Osteocyte (in vitro differentiated cells): ENCODE results near the gene HCRT. TPM values are rescaled to one million over a fixed set of nuclear protein-coding genes. Genes with fewer than 3 reads are reported as not detected.
A peak's percentile ranks its signal among the peaks of the same experiment; 100 is the strongest.
"Not testable (repeated sequence)": the region's sequence is repeated elsewhere in the genome, so short reads cannot be mapped to it uniquely, and the experiment has no call there.

Experiments
- DNase-seq: peaks from one replicate; pipeline ENCODE4 v3.0.0; 2021; ENCODE audit warnings: mixed read lengths; ENCODE audit not compliant: unreplicated experiment; ENCODE audit errors: extremely low spot score
- H3K27ac Mint-ChIP-seq: one replicate; pipeline ENCODE4 v1.8.0; 2021; ENCODE audit warnings: mild to moderate bottlenecking, mixed read lengths; ENCODE audit not compliant: unreplicated experiment
- H3K27me3 Mint-ChIP-seq: one replicate; pipeline ENCODE4 v1.8.0; 2021; ENCODE audit warnings: mixed read lengths; ENCODE audit not compliant: unreplicated experiment
- H3K36me3 Mint-ChIP-seq: one replicate; pipeline ENCODE4 v1.8.0; 2021; ENCODE audit warnings: mixed read lengths; ENCODE audit not compliant: unreplicated experiment
- H3K4me1 Mint-ChIP-seq: one replicate; pipeline ENCODE4 v1.8.0; 2021; ENCODE audit warnings: mixed read lengths; ENCODE audit not compliant: unreplicated experiment
- H3K4me3 Mint-ChIP-seq: one replicate; pipeline ENCODE4 v1.8.0; 2021; ENCODE audit warnings: mild to moderate bottlenecking, moderate library complexity, mixed read lengths; ENCODE audit not compliant: unreplicated experiment
- H3K9me3 Mint-ChIP-seq: one replicate; pipeline ENCODE4 v1.8.0; 2021; ENCODE audit warnings: mixed read lengths; ENCODE audit not compliant: unreplicated experiment
- total RNA-seq: library from RNA; stranded (reverse); gene quantifications from 2 replicates; pipeline ENCODE4 v1.2.1, GENCODE V29; 2021
- TF ChIP-seq, protein P1 (sequence below): fragments of 200-600 bp; sonication (generic); IDR thresholded peaks from 2 replicates; pipeline ENCODE4 v1.5.0; 2021; ENCODE audit warnings: antibody characterized with exemption, mild to moderate bottlenecking, moderate library complexity

Gene HCRT
- total RNA-seq, 1 donor from 2014 or later: not detected

DNA sequence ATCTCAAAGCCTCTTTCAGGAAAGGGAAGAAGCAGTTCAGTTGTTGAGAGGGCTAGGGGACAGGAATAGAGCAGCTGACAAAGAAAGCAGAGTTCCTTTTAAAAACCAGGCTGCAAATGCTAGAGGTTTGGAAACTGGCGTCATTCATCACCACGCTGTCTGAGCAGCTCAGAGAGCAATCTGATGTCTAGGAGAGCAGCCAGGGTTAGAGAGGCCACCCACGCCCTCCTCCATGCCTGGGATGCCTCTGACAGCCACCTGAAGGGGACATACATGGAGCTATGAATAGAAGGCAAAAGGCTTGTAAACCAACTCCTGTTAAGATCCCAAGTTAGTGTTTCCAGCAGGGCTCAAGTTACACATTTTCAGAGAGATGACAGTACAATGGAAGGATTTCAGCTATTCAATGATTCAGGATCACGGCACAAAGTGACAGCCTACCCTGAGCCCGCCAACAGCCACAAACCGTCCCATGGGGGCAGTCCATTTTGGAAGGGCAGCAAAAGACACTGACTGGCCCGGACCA, 42.8 kb downstream of the HCRT start:
- peaks cover 15% of the 10 kb centered on the region for H3K36me3 Mint-ChIP-seq
- no peak for DNase-seq
- no peak overlapping the region for H3K4me3 Mint-ChIP-seq
- peaks cover 11% of the 10 kb centered on the region for H3K4me1 Mint-ChIP-seq
- no peaks in the 10 kb centered on the region for H3K27me3 Mint-ChIP-seq
- H3K27ac Mint-ChIP-seq: peak overlapping the region; percentile 15
- H3K9me3 Mint-ChIP-seq: no peaks in the 10 kb centered on the region
- TF ChIP-seq, protein P1, sequence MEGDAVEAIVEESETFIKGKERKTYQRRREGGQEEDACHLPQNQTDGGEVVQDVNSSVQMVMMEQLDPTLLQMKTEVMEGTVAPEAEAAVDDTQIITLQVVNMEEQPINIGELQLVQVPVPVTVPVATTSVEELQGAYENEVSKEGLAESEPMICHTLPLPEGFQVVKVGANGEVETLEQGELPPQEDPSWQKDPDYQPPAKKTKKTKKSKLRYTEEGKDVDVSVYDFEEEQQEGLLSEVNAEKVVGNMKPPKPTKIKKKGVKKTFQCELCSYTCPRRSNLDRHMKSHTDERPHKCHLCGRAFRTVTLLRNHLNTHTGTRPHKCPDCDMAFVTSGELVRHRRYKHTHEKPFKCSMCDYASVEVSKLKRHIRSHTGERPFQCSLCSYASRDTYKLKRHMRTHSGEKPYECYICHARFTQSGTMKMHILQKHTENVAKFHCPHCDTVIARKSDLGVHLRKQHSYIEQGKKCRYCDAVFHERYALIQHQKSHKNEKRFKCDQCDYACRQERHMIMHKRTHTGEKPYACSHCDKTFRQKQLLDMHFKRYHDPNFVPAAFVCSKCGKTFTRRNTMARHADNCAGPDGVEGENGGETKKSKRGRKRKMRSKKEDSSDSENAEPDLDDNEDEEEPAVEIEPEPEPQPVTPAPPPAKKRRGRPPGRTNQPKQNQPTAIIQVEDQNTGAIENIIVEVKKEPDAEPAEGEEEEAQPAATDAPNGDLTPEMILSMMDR: no peak

DNA sequence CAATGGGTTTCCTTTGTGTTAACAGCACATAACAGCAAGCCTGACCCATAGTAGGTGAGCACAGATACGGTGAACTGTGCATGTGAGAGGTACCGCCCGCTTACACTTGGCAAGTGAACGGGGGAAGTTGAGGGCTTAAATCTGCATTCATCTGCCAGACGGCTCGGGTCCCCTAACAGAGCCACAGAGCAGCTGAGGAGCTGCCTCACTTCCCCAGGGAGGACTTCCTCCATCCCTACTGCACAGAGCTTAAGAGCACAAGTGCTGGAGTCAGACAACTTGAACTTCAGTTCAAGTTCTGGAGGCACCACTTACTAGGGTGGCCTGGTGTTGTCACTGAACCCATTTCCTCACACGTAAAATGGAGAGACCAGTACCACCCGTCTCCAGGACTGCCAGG, 43.9 kb downstream of the HCRT start:
- Mint-ChIP-seq H3K4me1 (peaks cover 13% of the 10 kb centered on the region), H3K27ac (no peak overlapping the region), H3K27me3 (no peaks in the 10 kb centered on the region), H3K9me3 (no peaks in the 10 kb centered on the region), H3K4me3 (no peak overlapping the region), H3K36me3 (peaks cover 15% of the 10 kb centered on the region)
- no peak for DNase-seq
- TF ChIP-seq, protein P1: no peak

DNA sequence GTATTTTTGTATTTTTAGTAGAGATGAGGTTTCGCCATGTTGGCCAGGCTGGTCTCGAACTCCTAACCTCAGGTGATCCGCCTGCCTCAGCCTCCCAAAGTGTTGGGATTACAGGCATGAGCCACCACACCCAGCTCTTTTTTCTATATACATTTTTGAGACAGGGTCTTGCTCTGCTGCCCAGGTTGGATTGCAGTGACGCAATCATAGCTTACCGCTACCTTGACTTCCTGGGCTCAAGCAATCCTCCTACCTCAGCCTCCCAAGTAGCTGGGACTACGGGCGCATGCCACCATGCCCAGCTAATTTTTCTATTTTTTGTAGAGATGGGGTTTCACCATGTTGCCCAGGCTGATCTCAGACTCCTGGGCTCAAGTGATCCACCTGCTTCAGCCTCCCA, 44.6 kb downstream of the HCRT start:
- H3K9me3 Mint-ChIP-seq, H3K27me3 Mint-ChIP-seq, DNase-seq, H3K4me3 Mint-ChIP-seq, H3K27ac Mint-ChIP-seq: not testable (repeated sequence)
- H3K4me1 Mint-ChIP-seq: peaks cover 20% of the 10 kb centered on the region
- H3K36me3 Mint-ChIP-seq: peaks cover 15% of the 10 kb centered on the region

DNA sequence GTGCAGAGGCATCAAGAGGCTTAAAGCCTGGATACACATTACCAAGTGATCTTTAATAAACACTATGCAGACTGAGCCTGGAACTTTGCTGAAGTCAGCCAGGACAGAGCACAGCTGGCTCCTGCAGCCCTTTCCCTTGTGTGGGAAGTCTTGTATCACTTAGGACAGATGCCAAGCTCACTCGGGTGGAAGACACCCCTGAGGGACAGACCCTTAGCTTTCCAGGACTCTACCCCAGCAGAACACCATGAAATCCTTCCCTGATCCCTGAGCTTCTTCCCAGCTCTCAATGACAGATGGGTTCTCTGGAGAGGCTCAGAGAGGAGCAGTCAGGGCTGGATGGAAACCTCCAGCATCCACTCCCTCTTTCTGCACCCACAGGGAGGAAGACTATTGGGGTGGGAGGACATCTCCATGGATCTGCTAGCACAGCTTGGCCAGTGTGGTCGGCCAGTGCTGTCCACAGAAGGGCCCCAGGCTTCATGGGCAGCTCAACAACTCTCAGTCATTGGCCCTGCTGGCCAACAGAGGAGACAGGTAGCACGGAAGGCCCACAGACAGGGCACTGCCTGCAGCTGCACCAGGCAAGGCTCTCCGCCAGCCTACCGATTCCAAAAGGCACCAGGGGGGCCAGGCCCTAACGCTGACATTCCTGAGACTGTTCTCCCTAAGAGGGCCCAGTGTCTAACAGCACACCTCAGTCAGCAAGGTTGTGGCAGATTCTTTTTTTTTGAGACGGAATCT, 46.3 kb downstream of the HCRT start:
- TF ChIP-seq, protein P1: no peak
- Mint-ChIP-seq H3K27ac (no peak overlapping the region), H3K9me3 (no peaks in the 10 kb centered on the region), H3K27me3 (no peaks in the 10 kb centered on the region), H3K4me3 (no peak overlapping the region), H3K36me3 (peaks cover 12% of the 10 kb centered on the region), H3K4me1 (peaks cover 25% of the 10 kb centered on the region)
- DNase-seq: no peak

DNA sequence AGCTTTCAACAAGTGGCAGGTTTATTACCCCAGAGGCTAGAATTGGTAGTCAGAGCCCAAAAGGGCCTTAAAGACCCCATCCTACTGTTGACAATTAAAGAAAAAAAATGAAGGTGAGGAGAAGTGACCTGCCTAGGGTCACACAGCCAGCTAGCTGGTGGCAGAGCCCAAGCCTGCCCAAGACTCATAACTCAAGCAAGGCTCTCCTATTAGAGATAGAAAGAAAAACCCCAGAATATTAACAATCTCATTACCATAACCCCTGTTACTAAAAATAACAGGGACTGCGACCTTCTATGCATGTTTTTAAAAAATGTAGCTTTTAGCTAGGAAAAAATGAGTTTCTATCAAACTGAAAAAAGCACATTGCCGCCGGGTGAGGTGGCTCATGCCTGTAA, 48.6 kb downstream of the HCRT start:
- no peak for DNase-seq
- Mint-ChIP-seq H3K4me1 (peaks cover 30% of the 10 kb centered on the region), H3K27me3 (no peaks in the 10 kb centered on the region), H3K9me3 (no peaks in the 10 kb centered on the region), H3K36me3 (peaks cover 12% of the 10 kb centered on the region), H3K27ac (no peak overlapping the region), H3K4me3 (no peak overlapping the region)
- TF ChIP-seq, protein P1: no peak
